ENCODE measurements around the gene GRAMD4.

DNA sequence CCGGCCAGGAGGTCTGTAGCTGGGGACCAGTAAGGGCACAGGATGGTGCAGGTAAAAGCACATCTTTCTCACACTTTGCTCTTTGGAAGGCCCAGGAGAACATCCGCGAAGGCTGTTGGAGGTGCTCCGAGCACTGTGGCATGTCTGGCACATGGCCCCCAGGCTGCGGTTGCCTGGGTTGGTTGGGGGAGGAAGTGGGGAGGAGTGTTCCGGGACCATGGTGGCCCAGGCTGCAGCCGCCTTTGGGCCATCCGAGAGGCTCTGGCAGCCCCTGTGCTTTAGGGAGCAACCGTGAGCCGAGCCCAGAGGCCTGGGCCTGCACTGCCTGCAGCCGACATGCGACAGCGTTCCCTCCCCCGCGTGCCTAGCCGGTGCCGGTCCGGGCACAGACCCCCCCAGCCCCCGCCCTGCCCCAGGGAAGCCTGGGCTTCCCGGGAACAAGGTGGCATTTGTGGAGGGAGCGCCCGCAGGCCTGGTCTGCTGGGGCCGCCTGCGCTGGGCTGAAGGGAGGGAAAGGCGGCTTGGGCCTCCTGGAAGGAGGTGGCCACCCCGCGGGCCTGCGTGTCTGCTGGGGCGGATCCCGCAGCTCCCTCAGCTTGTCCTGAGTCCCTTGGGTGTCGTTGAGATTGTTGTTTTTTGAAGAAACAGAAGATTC is 57.9 kb downstream of the GRAMD4 start:
- TF ChIP-seq CEBPB (IDR thresholded peaks at IDR 0.05; ENCODE audit: borderline replicate concordance in 1 of 2, low read depth in 2 of 2, low read length in 2 of 2) (no peak), SIN3A (IDR thresholded peaks at IDR 0.05; ENCODE audit: low read depth, low read length) (no peak), EZH2 (IDR thresholded peaks at IDR 0.05; ENCODE audit: borderline replicate concordance, control insufficient read depth, low read depth, low read length) (no peak), TAF1 (IDR thresholded peaks at IDR 0.05; ENCODE audit: borderline replicate concordance, low read depth, low read length) (no peak), ZNF207 (IDR thresholded peaks at IDR 0.05; ENCODE audit: borderline replicate concordance) (no peak), NR2F1 (conservative IDR thresholded peaks at IDR 0.05) (no peak), NR2C2 (IDR thresholded peaks at IDR 0.05; ENCODE audit: borderline replicate concordance, control insufficient read depth, insufficient read length, low read depth) (no peak)
- TF ChIP-seq, protein P1, sequence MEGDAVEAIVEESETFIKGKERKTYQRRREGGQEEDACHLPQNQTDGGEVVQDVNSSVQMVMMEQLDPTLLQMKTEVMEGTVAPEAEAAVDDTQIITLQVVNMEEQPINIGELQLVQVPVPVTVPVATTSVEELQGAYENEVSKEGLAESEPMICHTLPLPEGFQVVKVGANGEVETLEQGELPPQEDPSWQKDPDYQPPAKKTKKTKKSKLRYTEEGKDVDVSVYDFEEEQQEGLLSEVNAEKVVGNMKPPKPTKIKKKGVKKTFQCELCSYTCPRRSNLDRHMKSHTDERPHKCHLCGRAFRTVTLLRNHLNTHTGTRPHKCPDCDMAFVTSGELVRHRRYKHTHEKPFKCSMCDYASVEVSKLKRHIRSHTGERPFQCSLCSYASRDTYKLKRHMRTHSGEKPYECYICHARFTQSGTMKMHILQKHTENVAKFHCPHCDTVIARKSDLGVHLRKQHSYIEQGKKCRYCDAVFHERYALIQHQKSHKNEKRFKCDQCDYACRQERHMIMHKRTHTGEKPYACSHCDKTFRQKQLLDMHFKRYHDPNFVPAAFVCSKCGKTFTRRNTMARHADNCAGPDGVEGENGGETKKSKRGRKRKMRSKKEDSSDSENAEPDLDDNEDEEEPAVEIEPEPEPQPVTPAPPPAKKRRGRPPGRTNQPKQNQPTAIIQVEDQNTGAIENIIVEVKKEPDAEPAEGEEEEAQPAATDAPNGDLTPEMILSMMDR (IDR thresholded peaks at IDR 0.05 in 2 of 3, conservative IDR thresholded peaks at IDR 0.05 in 1 of 3; ENCODE audit: control insufficient read depth in 2 of 3, extremely low read depth in 1 of 3, insufficient read depth in 1 of 3, low read depth in 3 of 3, low read length in 3 of 3), result no peak
